ENCODE results near the gene AFF1. TPM values are rescaled to one million over a fixed set of nuclear protein-coding genes. Genes with fewer than 3 reads are reported as not detected.

The AFF1 gene
- total RNA-seq, 4 donors from 2014 or later: 155 to 238 (median 192) TPM

DNA sequence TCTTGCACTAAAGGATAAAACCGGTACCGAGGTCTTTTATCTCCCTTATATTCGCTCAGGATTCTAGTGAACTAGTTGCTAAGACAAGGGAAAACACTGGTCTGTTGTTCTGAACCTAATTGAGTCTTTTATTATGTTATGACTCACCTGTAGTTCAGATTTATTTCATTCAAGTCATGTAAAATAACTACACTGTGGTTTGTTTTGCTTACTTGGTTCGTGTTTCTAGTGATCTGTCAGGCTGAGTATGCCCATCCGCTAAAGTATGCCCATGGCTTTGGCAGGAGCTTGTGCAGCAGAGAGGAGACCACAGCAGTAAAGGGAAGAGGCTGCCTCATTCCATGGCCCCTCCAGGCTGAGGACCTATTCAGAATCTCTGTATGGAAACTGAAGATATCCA, 126.1 kb downstream of the AFF1 start:
- DNase-seq: peak in 1 of 2 donors; percentile 35
- intact Hi-C loops (cut with DNase I): no loop called here
- no peaks in the 10 kb centered on the region for H3K27me3 ChIP-seq
- H3K4me1 ChIP-seq: peaks cover 71 to 76% of the 10 kb centered on the region in 2 donors
- peak overlapping the region in 2 of 3 donors; percentile 59 to 85 for H3K27ac ChIP-seq
- H3K4me3 ChIP-seq (replicated peaks in 1 of 3): no peak overlapping the region
- TF ChIP-seq POLR2A (IDR thresholded peaks at IDR 0.05) (no peak), CTCF (IDR thresholded peaks at IDR 0.05) (no peak)
- WGBS, 2 donors: 72 to 76% methylated on average over 5 of the region's 5 CpGs
- H3K9me3 ChIP-seq: no peaks in the 10 kb centered on the region
- H3K36me3 ChIP-seq: no peaks in the 10 kb centered on the region

- peak; percentile 67 to 69 for DNase-seq
- Histone ChIP-seq H3K9me3 (no peaks in the 10 kb centered on the region), H3K27ac (peak overlapping the region; percentile 4 to 69 (median 63)), H3K36me3 (no peaks in the 10 kb centered on the region), H3K27me3 (no peaks in the 10 kb centered on the region), H3K4me3 (replicated peaks in 1 of 3) (no peak overlapping the region), H3K4me1 (peaks cover 64 to 68% of the 10 kb centered on the region in 2 donors)
- 38 to 39% methylated on average over 6 of the region's 6 CpGs for WGBS, 2 donors
- intact Hi-C loops (cut with DNase I): no loop called here
- no peak for TF ChIP-seq CTCF (IDR thresholded peaks at IDR 0.05)
- TF ChIP-seq POLR2A (IDR thresholded peaks at IDR 0.05): peak in 1 of 2 donors; percentile 21
Observed at GRCh38 chr4:87065021-87065420, 130.2 kb downstream of the AFF1 start.

GRCh38 chr4:87066403-87067123, 131.8 kb downstream of the AFF1 start:
- no peaks in the 10 kb centered on the region for H3K9me3 ChIP-seq
- no peak for TF ChIP-seq POLR2A (IDR thresholded peaks at IDR 0.05)
- no peak for TF ChIP-seq CTCF (IDR thresholded peaks at IDR 0.05)
- no peak for DNase-seq
- H3K36me3 ChIP-seq: no peaks in the 10 kb centered on the region
- H3K4me1 ChIP-seq: peaks cover 50 to 58% of the 10 kb centered on the region in 2 donors
- H3K4me3 ChIP-seq (replicated peaks in 1 of 3): no peak overlapping the region
- no peaks in the 10 kb centered on the region for H3K27me3 ChIP-seq
- peak overlapping the region in 1 of 3 donors; percentile 19 for H3K27ac ChIP-seq
- intact Hi-C loops (cut with DNase I): no loop called here
- WGBS, 2 donors: 88 to 92% methylated on average over 4 of the region's 4 CpGs

DNA sequence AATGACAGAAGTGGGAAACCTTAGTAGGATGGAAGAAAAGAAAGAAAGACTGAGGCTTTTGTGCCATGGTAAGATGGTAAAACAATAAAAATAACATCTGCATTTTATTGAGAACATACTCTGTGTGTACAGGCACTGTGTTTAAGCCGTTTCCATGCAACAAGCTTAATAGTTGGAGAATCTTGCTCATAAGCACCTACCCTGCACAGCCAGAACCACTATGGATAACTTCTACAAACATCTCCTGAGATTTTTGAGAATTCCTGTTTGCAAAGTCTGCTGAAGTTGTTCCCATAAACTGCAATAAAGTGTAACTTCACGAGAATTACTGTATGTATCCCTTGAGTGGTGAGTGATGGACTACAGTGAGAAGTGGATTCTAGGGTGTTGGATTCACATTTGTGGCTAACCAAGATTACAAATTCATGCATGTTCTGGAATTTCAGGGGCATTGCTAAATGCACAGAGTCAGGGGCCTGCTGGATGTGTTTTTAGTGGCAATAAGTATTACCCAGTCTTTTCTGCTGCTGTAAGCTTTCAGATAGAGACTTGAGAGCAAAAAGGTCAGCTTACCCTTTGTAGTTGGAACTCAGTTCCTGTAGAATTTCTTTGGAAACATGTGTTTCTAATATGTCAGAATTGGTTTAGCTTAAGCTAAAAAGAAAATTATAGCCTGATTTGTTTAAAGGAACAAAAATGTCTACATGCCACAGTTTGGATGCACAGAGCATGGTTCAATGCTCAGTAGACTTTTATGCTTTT, 132.5 kb downstream of the AFF1 start:
- no peaks in the 10 kb centered on the region for H3K36me3 ChIP-seq
- H3K9me3 ChIP-seq: no peaks in the 10 kb centered on the region
- WGBS, 2 donors: 85 to 89% methylated on average over 2 of the region's 2 CpGs
- no peaks in the 10 kb centered on the region for H3K27me3 ChIP-seq
- H3K4me3 ChIP-seq (replicated peaks in 1 of 3): no peak overlapping the region
- no peak for DNase-seq
- H3K27ac ChIP-seq: peak overlapping the region; percentile 8 to 35 (median 15)
- TF ChIP-seq POLR2A (IDR thresholded peaks at IDR 0.05) (no peak), CTCF (IDR thresholded peaks at IDR 0.05) (no peak)
- H3K4me1 ChIP-seq: peaks cover 46 to 62% of the 10 kb centered on the region in 2 donors
- intact Hi-C loops (cut with DNase I): no loop called here

- Histone ChIP-seq H3K27me3 (no peaks in the 10 kb centered on the region), H3K9me3 (no peaks in the 10 kb centered on the region), H3K36me3 (no peaks in the 10 kb centered on the region), H3K27ac (peak overlapping the region; percentile 26 to 85 (median 51)), H3K4me1 (peaks cover 56 to 75% of the 10 kb centered on the region in 2 donors), H3K4me3 (replicated peaks in 1 of 3) (no peak overlapping the region)
- intact Hi-C loops (cut with DNase I): no loop called here
- 15 to 30% methylated on average over 7 of the region's 7 CpGs for WGBS, 2 donors
- TF ChIP-seq POLR2A (IDR thresholded peaks at IDR 0.05): no peak
- TF ChIP-seq CTCF (IDR thresholded peaks at IDR 0.05): no peak
- peak; percentile 45 to 48 for DNase-seq
Observed at GRCh38 chr4:87068583-87069021, 133.8 kb downstream of the AFF1 start.

All from thyroid gland (tissue), 4 donors.